Astrocyte (in vitro differentiated cells and primary cell): Measurements from ENCODE around the gene TEAD1. TPM values are rescaled to one million over a fixed set of nuclear protein-coding genes. Genes with fewer than 3 reads are reported as not detected.

Source experiments
- DNase-seq: peaks from one replicate; pipeline ENCODE4 v3.0.0-alpha.2; 2010; ENCODE audit warnings: low read depth
- FAIRE-seq: peaks from 2 replicates; lab custom pipeline; 2011; peaks lifted over from hg19 to GRCh38; lab: Jason Lieb, UNC
- H2AFZ ChIP-seq: 2 replicates; pipeline ENCODE4 v1.6.0; 2012; ENCODE audit warnings: low read depth, low read length, inconsistent platforms
- H3K27ac ChIP-seq: 2 replicates; pipeline ENCODE4 v1.5.1; 2011; ENCODE audit warnings: low read depth, low read length, inconsistent platforms
- H3K27me3 ChIP-seq: 2 replicates; pipeline ENCODE4 v1.6.0; 2011; ENCODE audit warnings: low read length, inconsistent platforms; ENCODE audit not compliant: insufficient read depth
- H3K36me3 ChIP-seq: 2 replicates; pipeline ENCODE4 v1.5.1; 2011; ENCODE audit warnings: low read length, inconsistent platforms; ENCODE audit not compliant: insufficient read depth
- H3K4me1 ChIP-seq: 2 replicates; pipeline ENCODE4 v1.5.1; 2011; ENCODE audit warnings: low read length, inconsistent platforms; ENCODE audit not compliant: insufficient read depth
- H3K4me2 ChIP-seq: 2 replicates; pipeline ENCODE4 v1.6.0; 2012; ENCODE audit warnings: low read length, inconsistent platforms
- H3K4me3 ChIP-seq: 2 replicates; pipeline ENCODE4 v1.5.1; 2011; ENCODE audit warnings: low read depth, mild to moderate bottlenecking, low read length, inconsistent platforms; ENCODE audit not compliant: insufficient read depth
- H3K79me2 ChIP-seq: 2 replicates; pipeline ENCODE4 v1.6.0; 2012; ENCODE audit warnings: mild to moderate bottlenecking, low read length, inconsistent platforms; ENCODE audit not compliant: insufficient read depth
- H3K9ac ChIP-seq: 2 replicates; pipeline ENCODE4 v1.6.0; 2012; ENCODE audit warnings: mild to moderate bottlenecking, low read length, inconsistent platforms
- H3K9me3 ChIP-seq: 2 replicates; pipeline ENCODE4 v1.5.1; 2012; ENCODE audit warnings: low read depth, mild to moderate bottlenecking, low read length, inconsistent platforms; ENCODE audit not compliant: insufficient read depth
- H4K20me1 ChIP-seq: 2 replicates; pipeline ENCODE4 v1.6.0; 2012; ENCODE audit warnings: low read length, inconsistent platforms; ENCODE audit not compliant: insufficient read depth
- H3K27ac Mint-ChIP-seq: one replicate; pipeline ENCODE4 v1.8.0; 2021; ENCODE audit warnings: mild to moderate bottlenecking, mixed read lengths; ENCODE audit not compliant: unreplicated experiment
- H3K27me3 Mint-ChIP-seq: one replicate; pipeline ENCODE4 v1.8.0; 2021; ENCODE audit warnings: low read depth, mixed read lengths; ENCODE audit not compliant: unreplicated experiment
- H3K36me3 Mint-ChIP-seq: one replicate; pipeline ENCODE4 v1.8.0; 2021; ENCODE audit warnings: low read depth, mixed read lengths; ENCODE audit not compliant: unreplicated experiment
- H3K4me1 Mint-ChIP-seq: one replicate; pipeline ENCODE4 v1.8.0; 2021; ENCODE audit warnings: low read depth, mixed read lengths; ENCODE audit not compliant: unreplicated experiment
- H3K4me3 Mint-ChIP-seq: one replicate; pipeline ENCODE4 v1.8.0; 2021; ENCODE audit warnings: mild to moderate bottlenecking, moderate library complexity, mixed read lengths; ENCODE audit not compliant: unreplicated experiment
- H3K9me3 Mint-ChIP-seq: one replicate; pipeline ENCODE4 v1.8.0; 2021; ENCODE audit warnings: mild to moderate bottlenecking, mixed read lengths; ENCODE audit not compliant: unreplicated experiment
- EZH2 ChIP-seq: IDR thresholded peaks from 2 replicates; pipeline ENCODE4 v1.6.1; 2012; ENCODE audit warnings: mild to moderate bottlenecking, low read length, inconsistent platforms; ENCODE audit not compliant: insufficient read depth
- total RNA-seq: library from RNA; stranded (reverse); gene quantifications from 2 replicates; pipeline ENCODE4 v1.2.1, GENCODE V29; 2021
- TF ChIP-seq, protein P1 (sequence below): IDR thresholded peaks from 2 replicates; pipeline ENCODE4 v1.5.1; 2011; ENCODE audit warnings: low read depth, mild to moderate bottlenecking, inconsistent platforms, low read length, moderate library complexity; ENCODE audit not compliant: insufficient read depth

The TEAD1 gene
- total RNA-seq, 1 donor from 2014 or later: 149 TPM

DNA sequence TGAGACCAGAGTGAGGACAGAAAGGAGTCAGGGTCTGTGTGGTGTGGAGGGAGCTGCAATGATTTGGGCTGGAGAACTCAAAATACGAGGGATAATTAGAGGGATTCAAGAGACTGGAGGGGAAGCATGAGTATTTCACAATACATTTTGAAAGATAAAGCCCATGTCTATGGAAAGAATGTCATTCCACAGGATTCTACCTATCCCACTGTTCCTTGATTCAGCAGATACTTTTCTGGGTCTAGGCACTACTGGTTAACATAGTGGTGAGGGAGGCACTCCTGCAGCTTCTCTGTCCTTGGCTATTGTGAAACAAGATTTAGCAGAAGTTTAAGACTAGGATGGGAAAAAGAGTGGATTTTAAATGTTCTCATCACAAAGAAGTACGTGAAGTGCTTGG lies 262.0 kb downstream of the TEAD1 start:
- Mint-ChIP-seq H3K36me3 (peaks cover 16% of the 10 kb centered on the region), H3K27me3 (no peaks in the 10 kb centered on the region), H3K27ac (no peak overlapping the region), H3K4me3 (no peak overlapping the region), H3K9me3 (no peaks in the 10 kb centered on the region), H3K4me1 (peaks cover 6% of the 10 kb centered on the region)
- Histone ChIP-seq H3K36me3 (peaks cover 41% of the 10 kb centered on the region), H3K4me3 (no peak overlapping the region), H3K9ac (no peak overlapping the region), H3K4me1 (peaks cover 4% of the 10 kb centered on the region), H4K20me1 (no peaks in the 10 kb centered on the region), H3K79me2 (peaks cover 4% of the 10 kb centered on the region), H3K27ac (no peak overlapping the region), H3K4me2 (no peak overlapping the region), H3K27me3 (no peaks in the 10 kb centered on the region), H3K9me3 (no peaks in the 10 kb centered on the region), H2AFZ (no peak overlapping the region)
- DNase-seq (no peak), FAIRE-seq (no peak)
- TF ChIP-seq EZH2: no peak
- TF ChIP-seq, protein P1, sequence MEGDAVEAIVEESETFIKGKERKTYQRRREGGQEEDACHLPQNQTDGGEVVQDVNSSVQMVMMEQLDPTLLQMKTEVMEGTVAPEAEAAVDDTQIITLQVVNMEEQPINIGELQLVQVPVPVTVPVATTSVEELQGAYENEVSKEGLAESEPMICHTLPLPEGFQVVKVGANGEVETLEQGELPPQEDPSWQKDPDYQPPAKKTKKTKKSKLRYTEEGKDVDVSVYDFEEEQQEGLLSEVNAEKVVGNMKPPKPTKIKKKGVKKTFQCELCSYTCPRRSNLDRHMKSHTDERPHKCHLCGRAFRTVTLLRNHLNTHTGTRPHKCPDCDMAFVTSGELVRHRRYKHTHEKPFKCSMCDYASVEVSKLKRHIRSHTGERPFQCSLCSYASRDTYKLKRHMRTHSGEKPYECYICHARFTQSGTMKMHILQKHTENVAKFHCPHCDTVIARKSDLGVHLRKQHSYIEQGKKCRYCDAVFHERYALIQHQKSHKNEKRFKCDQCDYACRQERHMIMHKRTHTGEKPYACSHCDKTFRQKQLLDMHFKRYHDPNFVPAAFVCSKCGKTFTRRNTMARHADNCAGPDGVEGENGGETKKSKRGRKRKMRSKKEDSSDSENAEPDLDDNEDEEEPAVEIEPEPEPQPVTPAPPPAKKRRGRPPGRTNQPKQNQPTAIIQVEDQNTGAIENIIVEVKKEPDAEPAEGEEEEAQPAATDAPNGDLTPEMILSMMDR: no peak

DNA sequence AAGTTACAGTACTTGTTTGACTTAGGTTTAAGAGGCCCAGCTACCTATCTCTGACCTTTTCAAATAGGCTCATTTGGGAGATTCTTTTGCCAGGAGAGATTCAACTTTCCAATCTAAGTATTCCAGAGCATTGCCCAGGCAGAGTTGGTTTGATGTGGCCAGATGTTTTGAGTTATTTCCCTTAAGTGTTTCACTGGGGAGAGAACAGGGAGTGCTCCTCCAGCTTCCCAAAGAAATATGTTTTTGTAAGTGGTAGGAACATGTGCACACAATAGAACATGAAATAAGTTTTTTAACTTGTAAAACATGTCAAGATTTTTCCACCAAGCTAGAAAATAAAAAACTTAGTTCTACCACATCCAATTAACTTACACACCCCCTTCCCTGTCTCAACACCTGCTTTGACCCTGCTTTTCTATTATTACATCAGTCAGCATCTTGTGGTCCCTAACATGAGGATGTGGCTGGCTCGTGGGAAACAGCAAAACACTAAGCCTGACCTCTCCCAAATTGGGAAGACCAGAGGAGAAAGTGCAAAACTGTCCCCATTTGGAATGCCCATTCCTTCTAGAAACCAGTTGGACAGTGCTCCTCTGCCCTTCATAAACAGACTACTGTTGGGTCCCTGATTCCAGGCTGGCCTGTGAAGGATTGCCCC lies 264.5 kb downstream of the TEAD1 start:
- H3K36me3 Mint-ChIP-seq: peaks cover 24% of the 10 kb centered on the region
- FAIRE-seq: no peak

More for the DNA sequence above, 264.5 kb downstream of the TEAD1 start:
- no peak for DNase-seq
- Histone ChIP-seq H3K36me3 (peaks cover 30% of the 10 kb centered on the region), H3K79me2 (no peaks in the 10 kb centered on the region), H3K27me3 (no peaks in the 10 kb centered on the region), H4K20me1 (peaks cover 2% of the 10 kb centered on the region), H3K9ac (no peak overlapping the region), H2AFZ (no peak overlapping the region), H3K4me3 (no peak overlapping the region), H3K4me1 (peaks cover 20% of the 10 kb centered on the region), H3K9me3 (no peaks in the 10 kb centered on the region), H3K27ac (no peak overlapping the region), H3K4me2 (no peak overlapping the region)
- H3K4me1 Mint-ChIP-seq: peaks cover 22% of the 10 kb centered on the region
- H3K9me3 Mint-ChIP-seq: no peaks in the 10 kb centered on the region
- TF ChIP-seq EZH2: no peak
- TF ChIP-seq, protein P1: no peak
- no peak overlapping the region for H3K27ac Mint-ChIP-seq
- no peaks in the 10 kb centered on the region for H3K27me3 Mint-ChIP-seq
- H3K4me3 Mint-ChIP-seq: no peak overlapping the region
